Ascending aorta (tissue), 2 donors: ENCODE data around the gene SEMA3E. TPM values are rescaled to one million over a fixed set of nuclear protein-coding genes. Genes with fewer than 3 reads are reported as not detected.
"Not testable (repeated sequence)": the region's sequence is repeated elsewhere in the genome, so short reads cannot be mapped to it uniquely, and the experiment has no call there.

Experiments used
- DNase-seq, 2 donors: peaks; one replicate each; pipeline ENCODE4 v3.0.0-alpha.2; 2019; ENCODE audit warnings: low spot score in 2 of 2
- H3K27ac ChIP-seq, 2 donors: fragments of 200-600 bp; sonication (generic); one replicate each; pipeline ENCODE4 v1.5.1; 2016 to 2017; ENCODE audit warnings: mild to moderate bottlenecking in 1 of 2
- H3K27me3 ChIP-seq: fragments of 200-600 bp; sonication (generic); one replicate; pipeline ENCODE4 v1.5.1; 2017
- H3K36me3 ChIP-seq, 2 donors: fragments of 200-600 bp; sonication (generic); one replicate each; pipeline ENCODE4 v1.5.1; 2016
- H3K4me1 ChIP-seq, 2 donors: fragments of 200-600 bp; sonication (generic); one replicate each; pipeline ENCODE4 v1.5.1; 2016 to 2017; ENCODE audit warnings: mild to moderate bottlenecking in 1 of 2
- H3K4me3 ChIP-seq, 2 donors: fragments of 200-600 bp; sonication (generic); one replicate each; pipeline ENCODE4 v1.5.1; 2016 to 2017; ENCODE audit warnings: mild to moderate bottlenecking in 1 of 2
- H3K9me3 ChIP-seq, 2 donors: fragments of 200-600 bp; sonication (generic); one replicate each; pipeline ENCODE4 v1.5.1; 2016
- CTCF ChIP-seq, 3 experiments: fragments of 200-600 bp in 2 of 3; fragments of 450-650 bp in 1 of 3; sonication (generic) in 2 of 3; IDR thresholded peaks; one replicate each; pipeline ENCODE4 v1.5.1; 2016 to 2019; ENCODE audit warnings: antibody characterized with exemption in 3 of 3, mild to moderate bottlenecking in 1 of 3, moderate library complexity in 1 of 3
- intact Hi-C: fragments of 100-400 bp; cut with DNase I; formaldehyde crosslinking; loops from one replicate; pipeline ENCODE4 v1.15.1; 2023
- total RNA-seq: library from RNA; depleted of rRNA; stranded (reverse); fragments of >200 nt; gene quantifications from one replicate; pipeline ENCODE4 v1.1.0, GENCODE V29; 2016

SEMA3E gene
- total RNA-seq, 1 donor from 2014 or later: 4.3 TPM

- Histone ChIP-seq H3K27ac (no peak overlapping the region), H3K27me3 (no peaks in the 10 kb centered on the region), H3K9me3 (no peaks in the 10 kb centered on the region), H3K4me3 (no peak overlapping the region), H3K36me3 (no peaks in the 10 kb centered on the region), H3K4me1 (no peaks in the 10 kb centered on the region)
- intact Hi-C loops: no loop called here
- TF ChIP-seq CTCF (IDR thresholded peaks at IDR 0.05): no peak
- DNase-seq: no peak
Measured at GRCh38 chr7:83677180-83677866, 28.4 kb upstream of the SEMA3E start.

GRCh38 chr7:83673291-83673690 is 24.4 kb upstream of the SEMA3E start:
- H3K27ac ChIP-seq, H3K9me3 ChIP-seq, H3K4me1 ChIP-seq, DNase-seq, H3K27me3 ChIP-seq, H3K4me3 ChIP-seq, H3K36me3 ChIP-seq, intact Hi-C loops: not testable (repeated sequence)

GRCh38 chr7:83672157-83672556 is 23.2 kb upstream of the SEMA3E start:
- Histone ChIP-seq H3K4me1 (no peaks in the 10 kb centered on the region), H3K4me3 (no peak overlapping the region), H3K27ac (no peak overlapping the region), H3K9me3 (no peaks in the 10 kb centered on the region), H3K36me3 (no peaks in the 10 kb centered on the region), H3K27me3 (no peaks in the 10 kb centered on the region)
- TF ChIP-seq CTCF (IDR thresholded peaks at IDR 0.05): no peak
- DNase-seq: no peak
- intact Hi-C loops: no loop called here

GRCh38 chr7:83663131-83663530 is 14.2 kb upstream of the SEMA3E start:
- TF ChIP-seq CTCF (IDR thresholded peaks at IDR 0.05): no peak

GRCh38 chr7:83658126-83658525 is 9.2 kb upstream of the SEMA3E start:
- no peak overlapping the region for H3K27ac ChIP-seq
- no peaks in the 10 kb centered on the region for H3K36me3 ChIP-seq
- no peak overlapping the region for H3K4me3 ChIP-seq
- no peak for TF ChIP-seq CTCF (IDR thresholded peaks at IDR 0.05)
- no peak for DNase-seq
- intact Hi-C loops: loop anchor here (5.0 kb wide), 1 partner anchor 846 kb away; no protein-coding TSS in a partner anchor
- H3K4me1 ChIP-seq: no peaks in the 10 kb centered on the region
- H3K9me3 ChIP-seq: no peaks in the 10 kb centered on the region
- H3K27me3 ChIP-seq: no peaks in the 10 kb centered on the region

More at GRCh38 chr7:83663131-83663530, 14.2 kb upstream of the SEMA3E start:
- Histone ChIP-seq H3K4me1 (no peaks in the 10 kb centered on the region), H3K27ac (no peak overlapping the region), H3K36me3 (no peaks in the 10 kb centered on the region), H3K9me3 (no peaks in the 10 kb centered on the region), H3K4me3 (no peak overlapping the region), H3K27me3 (no peaks in the 10 kb centered on the region)
- intact Hi-C loops: no loop called here
- no peak for DNase-seq

- no peak for DNase-seq
- no peaks in the 10 kb centered on the region for H3K27me3 ChIP-seq
- no peak overlapping the region for H3K27ac ChIP-seq
- H3K4me3 ChIP-seq: no peak overlapping the region
- TF ChIP-seq CTCF (IDR thresholded peaks at IDR 0.05): peak; percentile 29 to 55 (median 47)
- H3K9me3 ChIP-seq: no peaks in the 10 kb centered on the region
- intact Hi-C loops: loop anchor here (2.0 to 5.0 kb wide), 2 partner anchors 245 to 844 kb away; no protein-coding TSS in a partner anchor
- no peaks in the 10 kb centered on the region for H3K4me1 ChIP-seq
- no peaks in the 10 kb centered on the region for H3K36me3 ChIP-seq
Measured at GRCh38 chr7:83655951-83656556, 7.1 kb upstream of the SEMA3E start.
